Heart right ventricle (tissue), 16 donors: ENCODE data around the gene HDAC8. TPM values are rescaled to one million over a fixed set of nuclear protein-coding genes. Genes with fewer than 3 reads are reported as not detected.

Experiments used
- ATAC-seq, 8 donors: fragments of 200-7000 bp; cut with Tn5 transposase; one replicate each; pipeline ENCODE4 v1.9.1; 2020; ENCODE audit warnings: mild to moderate bottlenecking in 8 of 8, moderate library complexity in 8 of 8, moderate number of reproducible peaks in 1 of 8
- DNase-seq, 2 donors: peaks; one replicate each; pipeline ENCODE4 v3.0.0-alpha.2; 2020
- H3K27ac ChIP-seq, 10 donors: fragments of 200-600 bp; sonication (generic) in 2 of 10; one replicate each; pipeline versions ENCODE4 v1.5.0 to v1.8.0; 2020 to 2022; ENCODE audit warnings: mild to moderate bottlenecking in 3 of 10
- H3K27me3 ChIP-seq, 7 donors: fragments of 200-600 bp; one replicate each; pipeline ENCODE4 v1.8.0; 2021 to 2022; ENCODE audit warnings: mild to moderate bottlenecking in 2 of 7
- H3K36me3 ChIP-seq, 9 donors: fragments of 200-600 bp; sonication (generic) in 1 of 9; one replicate each; pipeline versions ENCODE4 v1.5.0 to v1.8.0; 2020 to 2022; ENCODE audit warnings: mild to moderate bottlenecking in 2 of 9
- H3K4me1 ChIP-seq, 9 donors: fragments of 200-600 bp; sonication (generic) in 1 of 9; one replicate each; pipeline versions ENCODE4 v1.5.0 to v1.8.0; 2020 to 2022; ENCODE audit warnings: mild to moderate bottlenecking in 4 of 9
- H3K4me3 ChIP-seq, 10 donors: fragments of 200-600 bp; sonication (generic) in 2 of 10; one replicate each; pipeline versions ENCODE4 v1.5.0 to v1.8.0; 2020 to 2022; ENCODE audit warnings: mild to moderate bottlenecking in 7 of 10, moderate library complexity in 2 of 10
- H3K9me3 ChIP-seq, 11 donors: fragments of 200-600 bp in 10 of 11; sonication (generic) in 2 of 11; one replicate each; pipeline versions ENCODE4 v1.5.0 to v1.8.0; 2013 to 2022; ENCODE audit warnings: mild to moderate bottlenecking in 2 of 11, control low read depth in 1 of 11, moderate library complexity in 1 of 11
- CTCF ChIP-seq, 9 donors: fragments of 200-600 bp; sonication (generic) in 2 of 9; IDR thresholded peaks; one replicate each; pipeline versions ENCODE4 v1.5.0 to v1.8.0; 2021 to 2022; ENCODE audit warnings: antibody characterized with exemption in 9 of 9, mild to moderate bottlenecking in 5 of 9, moderate library complexity in 1 of 9
- WGBS, 2 donors: extraction: QIAGEN DNeasy Blood & Tissue Kit; methylation state at CpG; one replicate each; pipeline ENCODE4 v1.1.7; 2013; ENCODE audit warnings: inconsistent platforms in 1 of 2; 5-methylcytosine and 5-hydroxymethylcytosine counted together
- intact Hi-C, 10 donors: fragments of 100-400 bp; cut with DNase I; formaldehyde crosslinking; loops; one replicate each; pipeline versions ENCODE4 v1.11.1 to v1.14.2; 2022
- polyA plus RNA-seq, 2 donors: library from polyadenylated mRNA; stranded (reverse); fragments of 200-250 nt; gene quantifications; one replicate each; pipeline ENCODE4 v1.2.3, GENCODE V29; 2013
- total RNA-seq, 10 donors: library from RNA; stranded (reverse); fragmentation: NEBNext Ultra II Directional in 3 of 10; extraction: Animal tissue kit (Norgen Biotek cat#: 25700) in 3 of 10; gene quantifications; one replicate each; pipeline versions ENCODE4 v1.2.1 to v1.2.4, GENCODE V29; 2021 to 2023
- donor health status: Arrhythmogenic right ventricular cardiomyopathy.
- donor health status: ischemic (EF 13 %, LVEDD 7.1; RV severe dilation, severe dysfunction).
- donor health status: healthy with polysubstance abuse.
- donor health status: DM: no; HTN: yes; CAD: no.
- donor health status: DM: no; HTN: no; CAD: no.
- donor health status: ischemic (EF 25% LVEDD 6.9; RV normal size, moderate dysfunction).
- donor health status: ischemic (EF 25% LVEDD 5.7; RV mildly dilated, moderate dysfunction).
- donor health status: healthy.
- donor health status: DM: yes; HTN: yes; CAD: no.
- donor health status: Ischemic cardiomyopathy.
- donor health status: ischemic (EF 35%, LVEDD 5.7; RV mildly dilated, moderate dysfunction).
- donor health status: nonischemic (EF 11% LVEDD 7.7; RV severe dilation, severe dysfunction).
- donor health status: DM: yes; HTN: yes; CAD: no.
- donor health status: PGD.
- donor health status: ischemic (EF 29% LVEDD 5.4; RV normal size, mild dysfunction).
- donor health status: nonischemic (EF 23%, LVEDD 6.1; RV moderate dilation, normal function).

HDAC8 gene
- total and polyA plus RNA-seq, 12 donors = 15.9 to 48.1 (median 19.5) TPM

- TF ChIP-seq CTCF (IDR thresholded peaks at IDR 0.05) = no peak
- DNase-seq = no peak
- no peak overlapping the region for H3K27ac ChIP-seq
- H3K4me3 ChIP-seq = no peak overlapping the region
- intact Hi-C loops = loop anchor here in 1 of 10 donors (10.0 kb wide), 1 partner anchor 50 kb away; no protein-coding TSS in a partner anchor
- no peak for ATAC-seq
- H3K36me3 ChIP-seq = no peaks in the 10 kb centered on the region
- peaks cover 0 to 82% (median 0%) of the 10 kb centered on the region in 7 donors for H3K27me3 ChIP-seq
- no peaks in the 10 kb centered on the region for H3K9me3 ChIP-seq
- 93% methylated on average over 3 of the region's 3 CpGs for WGBS, 2 donors
- H3K4me1 ChIP-seq = no peaks in the 10 kb centered on the region
These were observed 257.8 kb downstream of the HDAC8 start for GRCh38 chrX:72314881-72315280.

GRCh38 chrX:72313707-72314641 is 258.7 kb downstream of the HDAC8 start:
- DNase-seq = no peak
- WGBS, 2 donors = 70 to 80% methylated on average over 8 of the region's 8 CpGs

GRCh38 chrX:72312311-72312940 is 260.2 kb downstream of the HDAC8 start:
- H3K36me3 ChIP-seq = no peaks in the 10 kb centered on the region
- DNase-seq (no peak), ATAC-seq (no peak)
- H3K4me1 ChIP-seq = peaks cover 0 to 20% (median 11%) of the 10 kb centered on the region in 9 donors
- H3K27ac ChIP-seq = no peak overlapping the region
- 87 to 90% methylated on average over 14 of the region's 14 CpGs for WGBS, 2 donors
- TF ChIP-seq CTCF (IDR thresholded peaks at IDR 0.05) = no peak
- peaks cover 0 to 96% (median 0%) of the 10 kb centered on the region in 7 donors for H3K27me3 ChIP-seq
- intact Hi-C loops = loop anchor here in 1 of 10 donors (10.0 kb wide), 1 partner anchor 52 kb away; no protein-coding TSS in a partner anchor
- no peaks in the 10 kb centered on the region for H3K9me3 ChIP-seq
- no peak overlapping the region for H3K4me3 ChIP-seq

More at GRCh38 chrX:72313707-72314641, 258.7 kb downstream of the HDAC8 start:
- ATAC-seq = peak in 1 of 8 donors; percentile 34
- Histone ChIP-seq H3K4me1 (peaks cover 0 to 6% (median 5%) of the 10 kb centered on the region in 9 donors), H3K4me3 (no peak overlapping the region), H3K9me3 (no peaks in the 10 kb centered on the region), H3K27ac (no peak overlapping the region), H3K36me3 (no peaks in the 10 kb centered on the region), H3K27me3 (peaks cover 0 to 91% (median 0%) of the 10 kb centered on the region in 7 donors)
- no peak for TF ChIP-seq CTCF (IDR thresholded peaks at IDR 0.05)
- intact Hi-C loops = loop anchor here in 1 of 10 donors (10.0 kb wide), 1 partner anchor 51 kb away; no protein-coding TSS in a partner anchor
